Measurements from ENCODE around the gene MYCBP. TPM values are rescaled to one million over a fixed set of nuclear protein-coding genes. Genes with fewer than 3 reads are reported as not detected.

Gene MYCBP
- total and polyA plus RNA-seq, 7 donors = 6.6 to 27.9 (median 11.7) TPM

DNA sequence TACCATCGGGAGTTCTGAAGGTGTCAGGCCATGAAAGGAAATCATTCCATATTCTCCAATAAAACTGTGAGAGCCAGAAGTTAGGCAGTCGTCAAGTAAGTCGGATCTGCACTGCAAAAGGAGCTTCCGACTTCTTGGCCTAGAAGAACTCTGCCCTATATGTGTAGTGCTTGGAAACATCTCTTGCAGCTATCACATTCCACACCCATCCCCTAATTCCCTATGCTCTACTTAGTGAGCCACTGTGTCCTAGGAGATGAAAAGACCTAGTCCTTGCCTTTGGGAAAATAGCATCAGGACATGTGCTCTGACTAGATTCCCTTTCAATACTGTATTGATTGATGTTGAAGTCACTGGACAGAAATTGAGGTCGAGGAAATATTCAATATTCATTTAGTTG, 16.4 kb upstream of the MYCBP start:
- intact Hi-C loops (cut with DNase I) = no loop called here
- 62 to 70% (median 64%) methylated on average over 5 of the region's 5 CpGs for WGBS, 3 donors
- H3K36me3 ChIP-seq (ENCODE audit: insufficient read depth in 1 of 2, low read depth in 1 of 2) = no peaks in the 10 kb centered on the region
- H3K4me1 ChIP-seq = no peaks in the 10 kb centered on the region
- no peak for ATAC-seq
- H3K4me3 ChIP-seq = no peak overlapping the region
- H3K27ac ChIP-seq = no peak overlapping the region
- H3K27me3 ChIP-seq (ENCODE audit: insufficient read depth in 3 of 3, low read length in 2 of 3) = no peaks in the 10 kb centered on the region
- no peak for DNase-seq
- no peaks in the 10 kb centered on the region for H3K9me3 ChIP-seq
- TF ChIP-seq, protein P1, sequence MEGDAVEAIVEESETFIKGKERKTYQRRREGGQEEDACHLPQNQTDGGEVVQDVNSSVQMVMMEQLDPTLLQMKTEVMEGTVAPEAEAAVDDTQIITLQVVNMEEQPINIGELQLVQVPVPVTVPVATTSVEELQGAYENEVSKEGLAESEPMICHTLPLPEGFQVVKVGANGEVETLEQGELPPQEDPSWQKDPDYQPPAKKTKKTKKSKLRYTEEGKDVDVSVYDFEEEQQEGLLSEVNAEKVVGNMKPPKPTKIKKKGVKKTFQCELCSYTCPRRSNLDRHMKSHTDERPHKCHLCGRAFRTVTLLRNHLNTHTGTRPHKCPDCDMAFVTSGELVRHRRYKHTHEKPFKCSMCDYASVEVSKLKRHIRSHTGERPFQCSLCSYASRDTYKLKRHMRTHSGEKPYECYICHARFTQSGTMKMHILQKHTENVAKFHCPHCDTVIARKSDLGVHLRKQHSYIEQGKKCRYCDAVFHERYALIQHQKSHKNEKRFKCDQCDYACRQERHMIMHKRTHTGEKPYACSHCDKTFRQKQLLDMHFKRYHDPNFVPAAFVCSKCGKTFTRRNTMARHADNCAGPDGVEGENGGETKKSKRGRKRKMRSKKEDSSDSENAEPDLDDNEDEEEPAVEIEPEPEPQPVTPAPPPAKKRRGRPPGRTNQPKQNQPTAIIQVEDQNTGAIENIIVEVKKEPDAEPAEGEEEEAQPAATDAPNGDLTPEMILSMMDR (IDR thresholded peaks at IDR 0.05) = no peak

DNA sequence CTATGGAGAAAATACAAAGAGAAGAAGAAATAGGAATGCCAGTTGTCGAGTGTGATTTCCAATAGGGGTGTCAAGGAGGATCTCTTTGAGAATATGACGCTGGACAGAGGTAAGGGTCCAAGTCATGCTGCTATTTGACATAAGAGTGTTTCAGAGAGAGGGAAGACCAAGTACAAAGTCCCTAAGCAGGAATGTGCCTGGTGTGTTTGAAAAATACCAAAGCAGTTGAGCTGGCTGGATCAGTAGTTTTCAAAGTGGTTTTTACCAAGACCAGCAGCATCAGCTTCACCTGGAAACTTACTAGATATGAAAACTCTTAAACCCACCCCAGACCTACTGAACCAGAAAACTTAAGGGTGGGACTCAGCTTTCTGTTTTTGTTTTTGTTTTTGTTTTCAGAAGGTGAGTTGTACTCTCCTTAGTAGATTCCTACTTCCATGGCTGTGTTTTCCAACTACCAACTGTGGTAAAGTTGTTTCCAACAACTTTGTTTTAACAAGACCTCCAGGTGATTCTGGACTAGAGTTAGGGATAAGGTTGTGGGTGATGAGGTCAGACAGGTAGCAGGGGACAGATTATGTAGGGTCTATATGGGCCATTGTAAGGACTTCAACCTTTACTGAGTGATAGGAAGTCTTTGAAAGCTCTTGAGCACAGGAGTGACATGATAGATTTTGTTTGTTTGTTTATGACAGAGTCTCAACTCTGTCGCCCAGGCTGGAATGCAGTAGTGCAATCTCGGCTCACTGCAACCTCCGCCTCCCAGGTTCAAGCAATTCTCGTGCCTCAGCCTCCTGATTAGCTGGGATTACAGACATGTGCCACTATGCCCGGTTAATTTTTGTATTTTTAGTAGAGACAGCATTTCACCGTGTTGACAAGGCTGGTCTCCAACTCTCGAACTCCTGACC, 15.5 kb upstream of the MYCBP start:
- Histone ChIP-seq H3K36me3 (ENCODE audit: insufficient read depth in 1 of 2, low read depth in 1 of 2) (no peaks in the 10 kb centered on the region), H3K9me3 (no peaks in the 10 kb centered on the region), H3K4me1 (no peaks in the 10 kb centered on the region), H3K4me3 (no peak overlapping the region), H3K27me3 (ENCODE audit: insufficient read depth in 3 of 3, low read length in 2 of 3) (no peaks in the 10 kb centered on the region), H3K27ac (no peak overlapping the region)
- DNase-seq (no peak), ATAC-seq (no peak)
- intact Hi-C loops (cut with DNase I) = no loop called here
- 86 to 87% (median 87%) methylated on average over 9 of the region's 9 CpGs for WGBS, 3 donors
- TF ChIP-seq, protein P1 (IDR thresholded peaks at IDR 0.05) = no peak

GRCh38 chr1:38885092-38885491, 11.9 kb upstream of the MYCBP start:
- H3K27ac ChIP-seq = no peak overlapping the region
- WGBS, 3 donors = 82 to 91% (median 87%) methylated on average over 2 of the region's 2 CpGs
- no peaks in the 10 kb centered on the region for H3K4me1 ChIP-seq
- TF ChIP-seq, protein P1 (IDR thresholded peaks at IDR 0.05) = no peak
- H3K27me3 ChIP-seq (ENCODE audit: insufficient read depth in 3 of 3, low read length in 2 of 3) = no peaks in the 10 kb centered on the region
- no peak overlapping the region for H3K4me3 ChIP-seq
- H3K36me3 ChIP-seq (ENCODE audit: insufficient read depth in 1 of 2, low read depth in 1 of 2) = no peaks in the 10 kb centered on the region
- DNase-seq (no peak), ATAC-seq (no peak)
- intact Hi-C loops (cut with DNase I) = no loop called here
- H3K9me3 ChIP-seq = no peaks in the 10 kb centered on the region

- Histone ChIP-seq H3K9me3 (no peaks in the 10 kb centered on the region), H3K27me3 (ENCODE audit: insufficient read depth in 3 of 3, low read length in 2 of 3) (no peaks in the 10 kb centered on the region), H3K4me1 (no peaks in the 10 kb centered on the region), H3K4me3 (no peak within 1 kb of the TSS), H3K27ac (no peak within 1 kb of the TSS), H3K36me3 (ENCODE audit: insufficient read depth in 1 of 2, low read depth in 1 of 2) (no peaks in the 10 kb centered on the region)
- TF ChIP-seq, protein P1 (IDR thresholded peaks at IDR 0.05) = no peak
- no peak for ATAC-seq
- intact Hi-C loops (cut with DNase I) = no loop called here
- no peak for DNase-seq
Observed at GRCh38 chr1:38881487-38881886, 8.3 kb upstream of the MYCBP start, which contains the start of gene GJA9. Gene GJA9, minus strand, starts transcription at chr1:38881587. Its CDS starts 5,489 bp downstream, at chr1:38876098.

Measured in psoas muscle (tissue), 8 donors.